HG02885 (cell line): ENCODE results near the gene SNAPC2.

Experiments
- ATAC-seq: cut with Tn5 transposase; IDR thresholded peaks from one replicate; pipeline ENCODE4 v1.9.1; 2021; ENCODE audit warnings: mild to moderate bottlenecking; ENCODE audit not compliant: unreplicated experiment, poor library complexity

The SNAPC2 gene

DNA sequence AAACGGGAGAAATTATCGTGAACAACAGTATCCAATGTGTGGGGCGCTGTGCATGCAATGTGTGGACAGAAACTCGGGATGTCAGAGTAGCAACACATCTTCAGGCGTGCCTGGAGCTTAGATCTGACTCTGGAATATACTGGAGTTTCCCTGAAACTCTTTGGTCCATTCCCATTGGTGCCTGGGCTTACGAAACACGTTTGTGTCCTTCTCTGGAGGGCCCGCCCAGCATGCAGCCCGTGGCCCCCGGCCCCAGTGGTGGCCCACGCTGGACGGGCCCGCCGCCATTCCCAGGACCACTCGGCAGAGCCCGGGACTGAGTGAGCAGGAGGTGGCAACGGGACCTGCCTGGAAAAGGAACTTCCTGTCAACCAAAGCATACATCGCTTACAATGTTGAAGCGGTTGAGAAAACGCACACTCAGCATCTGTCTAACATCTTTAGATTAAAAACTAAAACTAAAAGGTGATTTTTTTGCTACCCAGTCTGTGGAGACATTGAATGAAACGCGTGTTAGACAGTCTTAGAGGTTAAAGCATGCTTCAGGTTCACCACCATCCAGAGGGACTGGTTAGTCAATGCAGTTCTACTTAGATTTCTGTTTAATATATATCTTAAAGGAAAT is 42.6 kb downstream of the SNAPC2 start:
- no peak for ATAC-seq

DNA sequence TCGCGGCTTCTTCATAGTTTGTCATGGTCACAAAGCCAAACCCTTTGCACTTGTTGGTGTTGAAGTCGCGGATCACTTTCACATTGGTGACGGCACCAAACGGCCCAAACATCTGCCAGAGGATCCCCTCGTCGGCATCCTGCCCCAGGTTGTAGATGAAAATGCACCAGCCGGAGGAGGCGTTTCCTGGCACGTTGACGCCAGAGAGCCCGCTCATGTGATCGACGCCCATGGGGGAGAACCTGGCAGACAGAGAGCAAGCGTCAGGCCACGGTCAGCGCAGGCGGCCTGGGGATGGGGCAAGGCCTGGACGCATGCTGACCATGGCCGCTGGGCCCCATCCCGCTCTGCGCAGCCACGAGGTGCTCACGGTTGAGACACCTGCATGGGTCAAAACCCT is 43.4 kb downstream of the SNAPC2 start:
- no peak for ATAC-seq

DNA sequence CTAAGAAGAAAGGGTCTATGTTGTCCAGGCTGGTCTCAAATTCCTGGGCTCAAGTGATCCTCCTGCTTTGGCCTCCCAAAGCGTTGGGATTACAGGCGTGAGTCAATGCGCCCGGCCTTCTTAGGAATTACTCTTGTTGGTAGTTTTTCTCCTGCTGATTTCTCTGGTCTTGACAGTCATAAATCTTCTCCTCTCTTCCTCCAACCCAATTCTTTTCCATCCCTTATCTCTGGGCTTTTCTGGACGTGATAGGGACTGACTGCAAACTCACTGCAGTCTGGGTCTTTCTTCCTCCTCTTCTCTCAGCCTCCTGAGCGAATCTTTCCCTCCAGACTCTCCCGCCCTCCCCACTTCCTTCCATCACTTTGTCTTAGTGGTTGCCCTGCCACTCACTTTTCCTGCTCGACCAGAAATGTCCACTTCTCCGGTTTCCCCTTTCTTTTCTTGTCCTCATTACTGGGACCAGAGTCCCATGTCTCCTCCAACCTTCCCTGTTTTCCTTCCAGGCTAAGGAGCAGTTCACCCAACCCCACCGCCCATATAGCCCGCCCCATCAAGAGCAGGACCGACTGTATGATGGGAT is 45.2 kb downstream of the SNAPC2 start:
- ATAC-seq = no peak

DNA sequence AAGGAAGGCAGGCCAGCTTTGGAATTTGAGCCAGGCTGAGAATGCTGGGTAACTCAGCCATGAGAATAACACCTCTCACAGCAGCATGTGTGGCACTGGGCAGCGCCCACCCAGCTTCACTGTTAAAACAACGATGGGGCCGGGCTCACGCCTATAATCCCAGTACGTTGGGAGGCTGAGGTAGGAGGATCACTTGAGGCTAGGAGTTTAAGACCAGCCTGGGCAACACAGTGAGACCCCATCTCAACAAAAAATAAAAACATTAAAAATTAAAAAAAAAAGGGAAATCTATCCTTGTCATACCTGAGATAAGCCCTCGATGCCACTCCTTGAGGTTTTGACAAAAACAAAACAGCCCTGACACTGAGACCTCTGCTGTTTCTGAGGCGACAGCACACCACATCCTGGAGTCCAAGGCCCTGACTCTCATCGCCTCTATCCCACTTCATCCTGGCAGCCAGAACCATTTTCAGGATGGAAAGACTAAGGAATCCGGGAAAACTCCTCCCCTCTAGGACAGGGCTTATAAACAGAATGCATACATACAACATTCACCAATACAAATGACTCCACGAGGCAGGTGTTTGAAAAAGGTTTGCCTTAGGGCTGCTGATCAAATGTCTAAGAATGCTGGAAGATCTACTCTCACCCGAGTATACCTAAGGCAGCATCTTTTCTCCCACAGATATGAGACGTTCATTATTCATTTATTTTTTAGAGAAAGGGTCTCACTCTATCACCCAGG is 46.0 kb downstream of the SNAPC2 start:
- no peak for ATAC-seq

DNA sequence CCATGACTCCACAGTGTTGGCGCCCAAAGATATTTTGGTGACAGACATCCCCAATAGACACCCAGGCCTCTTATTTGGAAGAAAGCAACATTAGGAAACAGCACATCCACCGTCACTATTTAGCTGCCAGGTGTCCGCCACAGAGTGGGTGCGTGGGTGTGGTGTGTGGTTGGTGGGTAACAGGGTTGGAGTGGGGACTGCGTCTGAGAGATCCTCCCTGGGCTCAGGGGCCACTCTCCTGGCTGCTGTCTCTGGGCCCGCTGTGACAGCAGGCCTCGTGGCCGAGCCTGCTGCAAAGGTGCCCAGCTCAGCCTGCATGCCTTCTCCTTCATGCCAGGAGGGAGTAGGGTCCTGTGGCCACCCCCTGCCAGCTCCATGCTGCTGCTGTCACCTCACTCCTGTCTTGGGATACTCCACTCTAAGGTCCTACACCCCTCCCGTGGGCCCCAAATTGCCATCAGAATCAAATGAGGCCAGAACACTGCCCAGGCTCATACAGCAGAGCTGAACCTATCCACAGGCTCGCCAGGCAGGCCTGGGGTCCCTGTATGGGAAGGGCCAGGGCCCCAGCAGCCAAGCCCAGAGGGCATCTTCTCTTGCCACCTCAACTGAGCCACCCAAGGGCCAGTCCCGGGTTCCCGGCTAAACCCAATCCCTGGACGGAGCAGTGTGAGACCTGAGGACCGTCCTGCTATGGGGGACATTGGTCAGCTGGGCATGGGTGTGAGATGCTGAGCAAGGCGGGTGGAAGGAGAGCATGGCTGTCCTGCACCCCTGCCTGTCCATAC is 48.1 kb downstream of the SNAPC2 start:
- no peak for ATAC-seq

DNA sequence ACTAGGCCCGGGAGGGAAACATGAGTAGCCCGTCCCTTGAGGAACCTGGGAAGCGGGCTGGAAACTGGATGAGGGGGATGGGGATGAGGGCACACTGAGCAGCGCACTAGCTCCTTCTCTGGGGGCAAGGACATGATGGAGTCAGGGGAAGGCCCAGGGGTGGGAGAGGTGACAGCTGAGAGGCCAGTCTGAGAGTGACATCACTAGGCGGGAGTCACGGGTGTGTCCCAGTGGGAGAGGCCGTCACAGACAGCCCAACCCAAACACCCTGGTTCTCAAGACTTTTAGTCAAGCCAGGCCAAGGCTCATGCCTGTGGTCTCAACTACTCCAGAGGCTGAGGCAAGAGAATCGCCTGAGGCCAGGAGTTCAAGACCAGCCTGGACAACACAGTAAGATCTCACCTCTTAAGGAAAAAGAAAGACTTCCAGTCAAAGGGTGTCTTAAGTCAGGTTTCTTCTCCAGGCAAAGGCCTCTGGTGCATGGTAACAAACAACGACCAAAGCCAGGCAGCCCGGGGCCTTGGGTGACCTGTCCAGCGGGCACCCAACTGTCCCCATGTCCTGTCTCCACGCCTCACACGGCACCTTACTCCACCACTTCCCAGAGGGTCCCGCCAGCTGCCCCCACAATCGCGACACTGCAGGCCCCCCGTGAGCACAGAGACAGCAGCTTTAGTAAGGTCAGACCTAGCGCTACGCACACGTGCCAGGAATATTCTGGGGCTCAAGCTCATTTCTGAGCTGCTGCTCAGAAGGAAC is 48.8 kb downstream of the SNAPC2 start:
- ATAC-seq = no peak

DNA sequence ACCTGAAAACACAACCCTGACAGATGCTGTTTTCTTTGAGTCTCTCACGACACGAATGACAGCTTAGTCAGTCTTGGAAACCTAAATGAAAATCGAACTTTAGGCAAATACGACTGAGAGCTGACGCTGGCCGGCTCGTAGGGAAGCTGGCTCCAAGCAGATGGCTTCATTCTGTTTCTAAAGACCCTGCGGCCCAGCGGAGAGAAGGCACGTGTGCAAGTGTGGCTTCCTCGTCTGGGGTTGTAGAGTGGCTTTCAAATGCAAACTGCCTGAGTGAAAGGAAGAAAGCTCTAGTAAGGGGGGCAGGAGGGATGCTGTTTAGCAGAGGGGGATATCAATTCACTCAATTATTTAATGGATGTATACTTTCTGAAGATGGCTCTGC is 49.4 kb downstream of the SNAPC2 start:
- ATAC-seq = no peak

DNA sequence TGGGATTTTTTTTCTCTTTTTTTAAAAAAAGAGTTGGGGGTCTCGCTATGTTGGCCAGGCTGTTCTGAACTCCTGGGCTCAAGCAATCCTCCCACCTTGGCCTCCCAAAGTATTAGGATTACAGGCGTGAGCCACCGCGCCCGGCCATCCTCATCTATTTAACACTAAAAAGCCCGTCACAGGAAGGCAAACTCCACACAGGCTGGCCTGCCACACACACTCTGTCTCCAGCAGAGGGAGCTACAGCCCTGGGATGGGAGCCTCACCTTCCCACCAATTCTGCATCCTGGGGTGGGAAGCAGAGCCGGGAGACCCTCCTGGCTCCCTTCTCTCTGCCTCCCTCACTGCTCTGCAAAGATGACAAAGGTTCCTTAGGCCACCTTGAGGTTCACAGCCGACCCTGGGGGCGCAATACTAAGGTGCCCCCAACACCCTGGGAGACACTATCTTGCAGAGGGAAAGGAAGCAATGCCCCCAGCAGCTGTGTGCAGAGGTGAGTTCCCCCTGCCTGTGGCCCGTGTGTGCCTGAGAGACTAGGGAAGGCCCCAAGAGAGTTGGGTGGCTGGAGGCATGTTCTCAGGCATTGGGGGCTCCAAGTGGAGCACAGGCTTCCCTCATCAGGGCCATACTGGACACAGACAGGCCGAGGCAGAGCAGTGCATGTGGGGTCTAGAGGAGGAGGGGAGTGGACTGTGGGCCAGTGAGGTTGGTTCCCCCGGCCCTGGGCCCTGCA is 50.7 kb downstream of the SNAPC2 start:
- ATAC-seq = no peak

DNA sequence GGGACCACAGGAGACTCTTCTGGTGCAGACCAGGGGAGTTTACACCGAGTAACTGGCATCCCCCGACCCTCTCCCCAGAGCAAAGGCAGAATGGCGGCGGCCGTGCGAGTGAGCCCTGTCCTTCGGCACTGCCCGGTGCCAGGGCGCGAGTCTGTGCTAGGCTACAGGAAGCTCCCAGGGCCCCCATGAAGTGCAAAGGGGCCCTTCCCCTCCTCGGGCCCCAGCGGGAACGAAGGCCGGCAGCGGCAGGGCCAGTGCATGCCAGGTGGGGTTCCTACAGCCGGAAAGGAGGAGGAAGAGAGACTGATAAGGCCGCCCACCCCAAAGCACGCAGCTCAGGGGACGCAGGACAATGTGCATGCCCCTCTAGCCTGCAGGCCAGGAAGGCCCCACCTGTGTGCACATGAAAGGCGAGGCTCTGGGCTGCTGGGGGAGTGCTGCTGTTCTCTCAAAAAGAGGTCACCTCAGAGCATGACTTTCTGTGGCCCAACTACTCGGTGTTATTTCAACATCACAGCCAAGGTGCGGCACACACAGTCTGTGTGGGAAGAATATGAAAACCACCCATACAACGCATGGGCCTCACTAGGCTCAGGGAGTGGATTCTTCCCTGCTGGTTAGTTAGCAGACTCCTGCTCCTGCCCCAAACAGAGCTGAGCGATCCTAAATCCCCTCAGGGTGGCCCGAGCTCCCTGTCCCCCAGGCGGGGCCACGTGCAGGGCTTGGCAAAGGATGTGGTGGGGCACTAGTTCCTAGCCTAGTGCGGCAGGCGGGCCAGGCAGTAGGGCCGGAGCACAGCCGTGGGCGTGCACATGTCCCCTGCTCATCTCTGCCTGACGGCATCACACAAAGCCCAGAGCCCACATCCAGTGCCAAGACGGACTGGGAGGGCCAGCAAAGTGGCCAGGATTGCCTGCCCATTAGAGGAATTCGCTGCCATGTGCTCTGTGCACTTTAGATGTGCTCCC is 51.7 kb downstream of the SNAPC2 start:
- no peak for ATAC-seq
